DMS 273 (cell line): ENCODE measurements around the gene STOML3.
"Not testable (repeated sequence)": the region's sequence is repeated elsewhere in the genome, so short reads cannot be mapped to it uniquely, and the experiment has no call there.

ENCODE experiments used
- DNase-seq: peaks from one replicate; lab custom pipeline; 2025; ENCODE audit not compliant: unreplicated experiment; lab: John Stamatoyannopoulos, UW

Gene STOML3, protein sequence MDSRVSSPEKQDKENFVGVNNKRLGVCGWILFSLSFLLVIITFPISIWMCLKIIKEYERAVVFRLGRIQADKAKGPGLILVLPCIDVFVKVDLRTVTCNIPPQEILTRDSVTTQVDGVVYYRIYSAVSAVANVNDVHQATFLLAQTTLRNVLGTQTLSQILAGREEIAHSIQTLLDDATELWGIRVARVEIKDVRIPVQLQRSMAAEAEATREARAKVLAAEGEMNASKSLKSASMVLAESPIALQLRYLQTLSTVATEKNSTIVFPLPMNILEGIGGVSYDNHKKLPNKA

DNA sequence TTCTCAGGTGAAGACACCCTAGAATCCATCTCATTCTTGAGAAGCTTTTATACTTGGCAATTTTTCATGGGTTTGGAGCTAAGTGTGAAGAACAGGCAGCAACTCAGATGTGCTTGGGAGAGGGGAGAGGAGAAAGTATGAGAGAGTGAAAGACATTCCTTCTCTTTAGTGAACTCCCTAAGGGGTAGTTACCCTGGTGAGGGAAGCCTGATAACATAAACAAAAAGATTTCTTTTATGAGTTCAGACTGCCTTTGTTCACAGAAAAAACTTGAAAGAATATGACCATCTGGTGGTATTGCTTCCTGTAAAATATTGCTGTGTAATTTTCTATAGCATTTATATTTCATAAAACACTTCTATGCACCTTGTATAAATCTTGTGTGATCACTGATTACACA lies at the start of gene STOML3:
Gene STOML3, minus strand, starts transcription at position 139 of the 400 bp plus-strand sequence. Its CDS starts 110 bp downstream, at position 29.
- DNase-seq, result no peak

DNA sequence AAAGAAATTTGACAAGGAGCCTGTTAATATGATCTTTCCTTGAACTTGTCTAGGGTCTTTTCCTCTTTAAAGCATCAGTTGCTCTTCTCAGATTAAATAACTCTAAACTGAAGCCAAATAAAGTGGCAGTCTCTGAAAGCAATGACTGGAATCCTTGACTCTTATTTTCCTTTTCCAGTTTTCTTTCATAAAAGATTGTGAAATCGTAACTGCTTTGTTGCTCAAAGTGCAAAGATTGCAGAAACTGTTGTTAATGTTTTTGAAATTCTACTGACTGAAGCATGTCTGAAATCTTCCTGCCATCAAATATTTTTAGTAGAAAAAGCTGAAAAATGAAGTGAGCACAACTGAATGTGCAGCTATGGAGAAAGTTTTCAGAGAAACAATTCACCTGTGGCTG lies 49.6 kb upstream of the STOML3 start:
- DNase-seq, result no peak

DNA sequence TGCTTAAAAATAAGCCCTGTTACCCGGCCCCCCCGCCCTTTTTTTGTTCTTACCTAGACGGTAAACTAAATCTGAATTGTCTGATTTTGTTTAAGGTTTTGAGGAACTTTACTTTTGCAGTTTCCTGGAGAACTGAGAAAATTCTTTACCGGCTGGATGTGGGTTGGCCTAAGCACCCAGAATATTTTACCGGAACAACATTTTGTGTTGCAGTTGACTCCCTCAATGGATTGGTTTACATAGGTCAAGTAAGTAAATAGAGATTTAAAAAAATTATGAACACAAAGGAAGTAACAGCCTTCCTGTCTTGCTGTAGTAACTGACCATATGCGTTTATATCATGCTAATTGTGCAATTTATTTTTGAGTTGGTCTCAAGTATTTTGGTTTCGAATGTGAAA lies 48.4 kb upstream of the STOML3 start:
- DNase-seq, result peak; percentile 17

DNA sequence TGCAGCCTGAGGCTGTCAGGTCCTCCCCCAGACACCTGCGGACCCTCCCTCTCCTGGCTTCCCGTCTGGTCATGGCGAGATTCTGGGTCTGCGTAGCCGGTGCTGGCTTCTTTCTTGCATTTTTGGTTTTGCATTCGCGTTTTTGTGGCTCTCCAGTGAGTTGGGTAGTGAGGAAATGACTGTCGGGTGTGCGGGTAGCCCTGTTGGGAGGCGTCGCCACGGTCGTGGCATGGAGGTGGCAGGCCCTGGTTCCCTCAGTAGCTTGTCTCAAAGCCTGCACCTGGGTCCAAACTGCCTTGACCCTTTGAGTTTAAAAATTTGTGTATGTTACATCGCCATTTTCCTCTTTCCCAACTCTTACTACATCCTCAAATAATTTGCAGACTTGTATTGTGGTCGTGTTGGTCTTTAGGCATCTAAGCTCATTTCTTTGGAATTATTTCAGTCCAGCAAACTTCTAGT lies 48.0 kb upstream of the STOML3 start:
- peak; percentile 62 for DNase-seq

DNA sequence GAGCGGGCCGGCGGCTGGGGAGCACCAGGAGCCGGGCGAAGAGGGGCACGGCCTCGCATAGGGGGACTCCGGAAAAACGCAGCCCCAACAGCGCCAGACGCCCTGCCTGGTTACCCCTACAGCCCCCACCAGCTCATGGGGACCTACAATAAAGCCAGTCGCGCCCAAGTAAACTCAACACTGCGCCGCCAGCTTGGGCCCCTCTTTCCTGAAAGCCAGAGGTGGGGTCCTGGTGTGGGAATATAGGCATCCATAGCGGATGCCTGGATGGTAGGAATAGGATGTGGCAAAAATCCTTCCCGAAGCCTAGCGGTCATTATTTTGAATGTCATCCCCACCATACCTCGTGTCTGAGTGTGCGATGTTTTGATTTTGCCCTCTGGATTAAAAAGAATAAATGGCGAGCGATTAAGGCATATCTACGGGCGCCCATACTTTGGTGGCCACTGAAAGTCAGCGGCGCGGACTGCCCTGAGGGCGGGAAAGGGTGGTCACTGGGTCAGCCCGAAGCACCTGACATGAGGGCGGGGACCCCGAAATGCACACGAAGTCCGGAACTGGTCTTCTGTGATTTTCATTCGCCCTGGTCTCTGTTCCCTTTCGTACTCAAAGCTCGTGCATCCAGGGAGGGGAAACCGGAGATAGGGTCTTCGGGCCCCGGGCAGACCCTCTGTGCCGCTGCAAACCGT lies 47.4 kb upstream of the STOML3 start, which contains the start of the genes NHLRC3 and PROSER1:
Gene NHLRC3, plus strand, starts transcription at position 577 of the 689 bp plus-strand sequence. CDS start 184 bp downstream, outside the sequence.
Gene PROSER1, minus strand, starts transcription at position 210 of the 689 bp plus-strand sequence. CDS start 847 bp downstream, outside the sequence.
- DNase-seq, result peak; percentile 89

DNA sequence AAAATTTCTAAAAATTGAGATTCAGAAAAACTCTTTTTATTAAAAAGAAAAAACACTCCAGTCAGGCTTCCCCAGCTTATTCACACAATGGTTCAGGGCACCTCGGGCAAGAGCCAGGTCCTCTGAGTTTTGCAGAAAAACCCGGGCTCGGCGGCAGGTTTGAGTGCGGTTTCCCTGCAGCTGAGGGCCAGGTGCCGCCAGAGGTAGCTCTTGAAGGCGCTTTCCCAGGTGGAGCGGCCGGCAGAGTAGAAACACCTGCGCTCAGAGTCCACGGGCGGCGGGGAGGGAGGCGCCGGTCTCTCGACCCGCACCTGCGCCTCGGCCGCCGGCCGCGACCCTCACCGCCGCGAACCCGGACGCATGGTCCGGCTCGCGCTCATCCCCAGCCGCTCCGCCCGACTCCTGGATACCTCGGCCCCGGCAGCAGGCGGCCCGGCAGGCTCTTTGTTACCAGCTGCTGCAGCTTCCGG lies 46.8 kb upstream of the STOML3 start:
- no peak for DNase-seq

DNA sequence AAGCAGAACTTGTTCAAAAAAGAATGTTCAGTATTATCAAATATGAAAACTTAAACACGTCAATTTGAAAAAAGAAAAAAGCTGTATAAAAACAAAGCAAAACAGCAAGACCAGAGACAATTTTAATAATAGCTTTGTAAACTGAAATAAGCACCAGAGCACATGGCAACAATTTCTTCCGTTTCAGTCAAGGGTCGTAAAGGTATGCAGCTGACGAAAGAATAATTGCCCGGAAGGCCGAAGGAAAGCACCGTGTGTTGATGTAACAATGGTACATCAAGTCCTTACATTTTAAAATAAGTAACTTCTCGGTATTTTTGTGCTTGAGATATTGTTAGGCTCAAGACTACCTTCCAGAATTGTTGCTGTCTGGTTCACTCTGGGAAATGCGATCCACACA lies 45.6 kb upstream of the STOML3 start:
- peak; percentile 37 for DNase-seq

DNA sequence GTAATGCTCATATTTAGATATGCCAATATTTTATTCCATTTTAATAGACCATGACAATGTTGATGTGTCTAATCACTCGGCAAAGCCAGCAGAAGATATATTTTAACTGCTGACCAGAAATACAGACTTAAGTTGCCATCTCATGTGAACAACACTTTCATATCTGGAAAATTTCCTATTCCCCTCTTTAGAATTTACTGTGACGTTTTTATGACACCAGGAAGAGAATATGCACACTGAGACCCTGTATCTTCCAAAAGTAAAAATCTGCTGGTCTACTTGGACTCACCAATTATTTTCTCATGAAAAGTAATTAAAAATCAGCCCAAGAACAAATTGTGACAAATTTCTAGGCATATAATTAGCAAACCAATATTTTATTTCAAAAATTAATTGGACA lies 45.2 kb upstream of the STOML3 start:
- no peak for DNase-seq

DNA sequence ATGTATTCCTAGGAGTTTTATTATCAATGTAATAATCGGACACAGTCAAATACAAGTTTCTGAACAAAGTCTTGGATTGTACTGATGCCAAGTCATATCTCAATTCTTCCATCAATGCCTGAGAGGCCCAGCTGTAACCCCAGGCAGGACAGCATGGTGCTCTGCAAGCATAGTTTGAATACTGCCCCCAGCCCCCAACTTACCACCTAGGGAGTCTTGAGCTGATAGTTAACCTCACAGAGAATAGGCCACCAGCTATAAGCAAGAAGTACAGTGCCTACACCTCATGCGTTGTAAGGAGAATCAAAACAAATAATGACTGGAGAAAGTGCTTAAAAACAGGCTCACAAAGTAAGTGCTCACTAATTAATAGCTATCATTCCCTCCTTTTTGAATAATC lies 44.6 kb upstream of the STOML3 start:
- DNase-seq, result peak; percentile 4

DNA sequence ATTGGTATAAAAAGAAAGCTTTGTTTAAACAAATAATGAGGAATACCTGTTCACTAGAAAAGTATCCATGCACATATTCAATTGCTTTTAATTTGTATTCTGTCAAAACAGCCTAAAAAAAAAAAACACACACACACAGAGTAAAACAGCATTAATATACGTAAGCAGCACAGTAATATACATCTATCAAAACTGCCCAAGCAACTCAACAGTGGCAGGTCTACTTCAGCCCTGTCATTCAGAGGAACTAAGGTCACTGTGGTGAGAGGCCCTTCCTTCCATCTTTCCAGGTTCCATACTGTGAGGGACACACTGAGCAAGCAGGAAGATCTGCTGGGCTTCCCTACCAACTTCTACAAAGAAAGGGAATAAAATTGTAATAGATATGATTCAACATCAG lies 43.5 kb upstream of the STOML3 start:
- no peak for DNase-seq

DNA sequence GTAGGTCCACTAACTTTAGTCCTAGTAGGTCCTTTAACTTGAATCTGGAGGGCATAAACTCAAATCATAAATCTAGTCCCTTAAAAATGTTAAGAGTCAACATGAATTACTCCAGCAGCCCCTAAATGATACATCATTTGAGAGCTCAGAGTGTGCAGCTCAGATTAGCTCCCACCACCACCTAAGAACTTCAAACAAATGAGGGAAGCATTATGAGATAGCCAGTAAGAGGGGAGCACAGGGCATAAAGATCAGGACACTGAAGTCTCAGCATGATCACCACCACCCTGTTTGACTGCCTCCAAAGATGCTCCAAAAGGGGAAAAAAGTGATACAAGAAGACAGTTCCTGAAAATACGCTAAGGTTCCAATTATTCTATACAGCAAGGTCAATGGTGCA lies 41.5 kb upstream of the STOML3 start:
- DNase-seq, result no peak

DNA sequence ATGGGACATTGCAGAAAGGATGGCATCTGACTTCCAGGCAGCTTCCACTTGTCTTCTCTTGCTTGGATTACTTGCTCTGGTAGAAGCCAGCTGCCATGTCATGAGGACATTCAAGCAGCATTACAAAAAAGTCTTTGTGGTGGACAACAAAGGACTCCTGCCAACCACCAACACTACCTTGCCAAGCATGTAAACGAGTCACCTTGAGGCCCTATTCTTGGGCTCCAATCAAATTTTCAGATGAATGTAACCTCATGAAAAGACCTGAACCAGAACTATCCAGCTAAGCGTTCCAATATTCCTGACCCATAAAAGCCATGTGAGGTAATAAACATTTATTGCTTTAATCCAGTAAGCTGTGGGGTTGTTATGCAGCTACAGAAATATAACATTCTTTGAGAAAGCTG lies 34.8 kb upstream of the STOML3 start:
- no peak for DNase-seq

DNA sequence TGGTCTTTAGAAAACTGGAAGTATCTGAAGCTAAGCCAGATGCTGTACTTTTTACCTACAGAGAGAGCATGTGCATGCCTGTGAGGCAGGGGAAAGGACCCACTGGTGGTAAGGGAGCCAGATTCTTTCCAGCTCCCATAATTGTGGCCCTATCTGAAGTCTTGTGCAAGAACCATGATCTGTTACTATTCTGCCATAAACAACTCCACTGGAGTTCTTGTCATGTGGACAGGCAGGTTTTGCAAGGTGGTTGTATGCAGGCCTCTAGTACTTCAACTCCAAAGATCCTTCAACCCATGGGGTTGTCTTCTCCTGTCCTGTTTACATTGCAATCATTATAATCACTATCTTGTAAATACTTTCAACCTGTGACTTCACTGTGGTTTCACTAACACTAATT lies 33.1 kb upstream of the STOML3 start:
- DNase-seq, result no peak

DNA sequence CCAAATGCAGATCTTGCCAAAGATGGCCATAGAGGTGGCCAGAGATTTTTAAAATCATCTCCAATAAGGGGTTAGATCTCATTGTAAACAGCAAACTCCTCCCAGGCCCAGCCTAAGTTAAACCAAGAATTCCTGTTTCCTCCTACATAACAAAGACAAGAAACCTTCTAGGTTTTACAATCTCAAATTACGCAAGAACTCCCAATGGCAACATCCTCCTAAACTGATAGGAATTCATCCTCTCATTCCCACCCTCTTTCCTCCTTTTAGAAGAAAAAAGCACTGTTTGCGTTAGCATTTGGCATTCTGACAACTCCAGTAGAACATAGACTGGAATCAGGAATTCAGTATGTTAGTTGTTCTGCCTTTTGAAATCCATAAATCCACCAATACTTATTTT lies 32.7 kb upstream of the STOML3 start:
- DNase-seq, result no peak

DNA sequence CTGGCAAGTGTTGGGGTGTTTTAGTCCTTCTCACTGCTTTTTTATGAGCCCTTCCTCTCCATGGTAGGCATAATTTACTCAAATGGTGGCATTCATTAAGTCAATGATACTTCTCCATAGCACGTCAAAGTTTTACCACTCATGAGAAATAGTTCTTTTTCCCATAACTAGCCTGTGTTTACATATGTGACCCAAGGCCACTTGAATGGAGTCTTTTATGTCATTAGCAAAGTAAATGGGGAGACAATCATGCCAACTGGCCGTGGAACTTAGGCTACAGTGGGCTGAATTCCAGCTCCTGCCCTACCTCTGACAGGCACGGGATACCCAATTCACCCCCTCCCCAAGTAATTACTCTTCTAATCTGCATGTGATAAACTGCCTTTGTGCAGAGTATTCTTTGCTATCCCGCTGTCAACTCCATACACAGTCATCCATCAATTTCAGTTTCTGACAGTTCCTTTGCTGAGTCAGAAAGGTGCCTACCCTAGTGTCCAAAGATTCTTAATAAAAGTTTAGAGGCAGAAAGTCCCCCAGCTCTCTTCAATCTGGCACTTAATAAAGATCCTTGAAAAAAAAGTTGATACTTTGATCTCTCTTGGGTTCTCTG lies 30.3 kb upstream of the STOML3 start:
- DNase-seq, result no peak

DNA sequence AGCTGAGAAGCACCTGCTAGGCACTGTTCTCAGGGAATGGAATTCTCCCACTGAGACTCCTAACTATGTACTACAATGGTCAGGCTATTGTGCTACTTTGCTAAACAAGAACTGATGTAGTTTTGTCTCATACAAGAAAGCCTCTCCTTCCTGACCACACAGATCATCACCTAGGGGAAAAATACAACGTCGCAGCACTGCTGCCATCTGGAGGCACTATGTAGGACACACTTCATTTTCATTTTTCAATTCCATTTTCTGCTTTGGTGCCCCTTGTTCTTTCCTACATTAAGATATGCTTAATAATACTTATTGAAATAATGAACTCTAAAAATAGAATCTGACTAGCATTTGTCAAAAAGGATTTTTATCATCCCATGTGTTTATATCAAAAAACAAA lies 26.2 kb upstream of the STOML3 start:
- peak; percentile 39 for DNase-seq

DNA sequence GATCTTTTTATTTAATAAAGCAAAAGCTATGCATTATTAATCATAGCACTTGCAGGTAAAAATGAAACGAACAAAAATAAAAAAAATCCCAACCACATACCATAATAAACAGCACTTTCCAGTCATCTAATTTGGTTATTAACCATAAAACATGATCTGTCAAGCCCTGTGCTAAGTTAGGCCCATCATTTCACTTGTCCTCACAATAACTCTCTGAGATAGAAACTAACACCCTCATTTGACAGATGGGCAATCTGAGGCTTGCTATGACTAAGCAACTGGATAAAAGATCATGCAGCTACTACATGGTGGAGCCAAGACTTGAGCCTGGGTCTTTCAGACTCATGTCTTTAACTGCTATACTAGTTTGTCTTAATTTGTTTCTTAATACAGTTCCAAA lies 25.5 kb upstream of the STOML3 start:
- DNase-seq, result peak; percentile 25

DNA sequence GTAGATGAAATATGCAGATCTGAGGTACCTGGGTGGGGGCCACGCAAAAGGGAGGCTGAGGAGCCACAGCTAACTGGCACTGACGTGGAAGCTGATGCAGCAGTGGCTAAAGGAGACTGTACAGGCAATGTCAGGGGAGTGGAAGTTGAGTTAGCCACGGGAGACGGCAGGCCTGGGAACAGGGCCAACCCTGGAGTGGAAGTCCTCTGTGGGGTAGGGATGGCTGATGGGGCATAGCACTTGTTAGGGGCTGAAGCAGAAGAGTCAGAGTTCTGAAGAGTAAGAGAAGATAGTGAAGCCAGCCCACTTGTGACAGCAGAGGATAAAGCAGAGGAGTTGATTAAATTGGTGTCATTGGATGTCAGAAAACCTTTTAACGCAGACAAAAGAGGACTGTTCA lies 22.8 kb upstream of the STOML3 start:
- no peak for DNase-seq

DNA sequence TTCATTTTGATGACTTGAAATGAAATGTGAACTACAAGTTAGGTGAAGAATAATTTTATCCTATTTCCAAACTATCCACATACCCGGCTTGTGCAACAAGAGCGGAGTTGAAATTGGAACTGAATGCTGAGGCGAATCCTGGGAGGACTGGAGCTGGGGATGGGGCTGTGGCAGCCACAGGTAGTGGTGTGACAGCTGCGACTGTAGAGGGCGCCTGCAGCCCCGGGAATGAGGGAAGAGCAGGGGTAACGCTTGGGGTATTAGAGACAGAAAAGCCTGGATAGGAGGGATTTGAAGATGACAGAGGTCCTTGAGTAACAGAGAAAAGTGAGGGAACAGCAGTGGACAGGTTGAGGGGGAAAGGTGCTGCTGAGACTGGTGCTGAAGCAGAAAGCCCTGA lies 22.0 kb upstream of the STOML3 start:
- DNase-seq, result no peak

DNA sequence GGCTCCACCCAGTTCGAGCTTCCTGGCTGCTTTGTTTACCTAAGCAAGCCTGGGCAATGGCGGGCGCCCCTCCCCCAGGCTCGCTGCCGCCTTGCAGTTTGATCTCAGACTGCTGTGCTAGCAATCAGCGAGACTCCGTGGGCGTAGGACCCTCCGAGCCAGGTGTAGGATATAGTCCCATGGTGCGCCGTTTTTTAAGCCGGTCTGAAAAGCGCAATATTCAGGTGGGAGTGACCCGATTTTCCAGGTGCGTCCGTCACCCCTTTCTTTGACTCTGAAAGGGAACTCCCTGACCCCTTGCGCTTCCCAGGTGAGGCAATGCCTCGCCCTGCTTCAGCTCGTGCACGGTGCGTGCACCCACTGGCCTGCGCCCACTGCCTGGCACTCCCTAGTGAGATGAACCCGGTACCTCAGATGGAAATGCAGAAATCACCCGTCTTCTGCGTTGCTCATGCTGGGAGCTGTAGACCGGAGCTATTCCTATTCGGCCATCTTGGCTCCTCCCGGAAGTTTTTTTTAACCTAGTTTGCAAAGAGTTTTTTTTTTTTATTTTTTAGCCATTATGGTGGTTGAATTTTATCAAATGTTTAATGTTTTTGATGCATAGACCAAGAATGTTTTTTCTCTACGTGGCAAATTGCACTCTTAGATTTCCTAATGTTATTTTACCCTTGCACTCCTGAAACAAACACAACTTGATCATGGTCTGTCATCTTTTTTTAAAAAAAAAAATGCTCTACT lies 15.9 kb upstream of the STOML3 start:
- DNase-seq, result not testable (repeated sequence)

DNA sequence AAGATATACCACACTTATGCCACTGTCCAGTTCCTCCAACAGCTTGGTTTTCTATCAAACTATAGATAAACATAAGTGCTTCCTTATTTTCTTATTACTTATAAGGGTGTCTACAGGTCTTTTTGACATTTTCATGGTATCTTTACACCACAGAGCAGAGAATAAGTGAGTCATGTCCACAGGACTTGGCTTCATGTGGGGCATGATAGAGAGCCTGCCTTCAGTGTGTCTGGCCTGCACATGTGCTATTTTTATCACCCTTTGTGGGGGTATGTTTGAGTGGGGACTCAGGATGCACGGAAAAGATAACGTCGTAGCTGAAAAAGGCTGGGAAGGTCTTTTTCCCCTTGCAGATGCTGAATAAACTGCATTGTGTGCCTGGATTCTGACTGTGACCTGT lies 8.1 kb upstream of the STOML3 start:
- no peak for DNase-seq
